Body of pancreas (tissue), 4 donors: Measurements from ENCODE around the gene NCS1. TPM values are rescaled to one million over a fixed set of nuclear protein-coding genes. Genes with fewer than 3 reads are reported as not detected.

Experiments
- ATAC-seq: fragments of 150-250 bp; one replicate; pipeline ENCODE4 v1.9.1; 2016
- DNase-seq, 4 donors: peaks; one replicate each; pipeline ENCODE4 v3.0.0-alpha.2; 2019
- H3K27ac ChIP-seq, 4 donors: fragments of 200-600 bp; sonication (generic); 1 replicate in 3 of 4; 2 replicates in 1 of 4; pipeline versions ENCODE4 v1.5.1 to v1.6.1; 2016 to 2019; ENCODE audit warnings: mild to moderate bottlenecking in 1 of 4, mixed read lengths in 1 of 4, moderate library complexity in 1 of 4
- H3K27me3 ChIP-seq, 2 donors: fragments of 200-600 bp; sonication (generic); one replicate each; pipeline ENCODE4 v1.6.0; 2016; ENCODE audit warnings: mild to moderate bottlenecking in 1 of 2
- H3K36me3 ChIP-seq, 2 donors: fragments of 200-600 bp; sonication (generic); replicated peaks in 1 of 2; 2 replicates each; pipeline ENCODE4 v1.5.1; 2016; ENCODE audit warnings: low read depth in 2 of 2; ENCODE audit not compliant: insufficient read depth in 1 of 2
- H3K4me1 ChIP-seq: fragments of 200-600 bp; sonication (generic); one replicate; pipeline ENCODE4 v1.6.0; 2016
- H3K4me3 ChIP-seq, 2 donors: fragments of 200-600 bp; sonication (generic); 1 replicate in 1 of 2; 2 replicates in 1 of 2; pipeline ENCODE4 v1.5.1; 2016 to 2019
- H3K9me3 ChIP-seq, 3 donors: fragments of 200-600 bp; sonication (generic); 1 replicate in 2 of 3; 2 replicates in 1 of 3; pipeline ENCODE4 v1.5.1; 2016
- CTCF ChIP-seq, 7 experiments: fragments of 450-650 bp in 4 of 7; fragments of 200-600 bp in 3 of 7; sonication (generic) in 3 of 7; IDR thresholded peaks; one replicate each; pipeline ENCODE4 v1.5.1; 2016 to 2019; ENCODE audit warnings: antibody characterized with exemption in 7 of 7
- POLR2A ChIP-seq, 3 donors: fragments of 450-650 bp; IDR thresholded peaks; one replicate each; pipeline ENCODE4 v1.6.1; 2016; ENCODE audit warnings: antibody characterized with exemption in 3 of 3, mild to moderate bottlenecking in 2 of 3
- WGBS, 2 donors: methylation state at CpG; one replicate each; pipeline ENCODE4 v1.1.5; 2017; 5-methylcytosine and 5-hydroxymethylcytosine counted together
- intact Hi-C: fragments of 100-400 bp; cut with DNase I; formaldehyde crosslinking; loops from one replicate; pipeline ENCODE4 v1.15.1; 2023
- total RNA-seq, 2 donors: library from RNA; depleted of rRNA; stranded (reverse); fragments of >200 nt; gene quantifications; one replicate each; pipeline ENCODE4 v1.1.0, GENCODE V29; 2016

The NCS1 gene
- total RNA-seq, 2 donors from 2014 or later, result 3.9 to 4.3 TPM

GRCh38 chr9:130227833-130228232 is 55.6 kb downstream of the NCS1 start:
- Histone ChIP-seq H3K4me3 (no peak overlapping the region), H3K9me3 (no peaks in the 10 kb centered on the region), H3K27me3 (no peaks in the 10 kb centered on the region), H3K27ac (no peak overlapping the region), H3K4me1 (no peaks in the 10 kb centered on the region), H3K36me3 (no peaks in the 10 kb centered on the region)
- TF ChIP-seq CTCF (IDR thresholded peaks at IDR 0.05) (no peak), POLR2A (IDR thresholded peaks at IDR 0.05) (no peak)
- no peak for ATAC-seq
- WGBS, 2 donors, result 95 to 100% methylated on average over 3 of the region's 3 CpGs
- intact Hi-C loops, result no loop called here
- no peak for DNase-seq

DNA sequence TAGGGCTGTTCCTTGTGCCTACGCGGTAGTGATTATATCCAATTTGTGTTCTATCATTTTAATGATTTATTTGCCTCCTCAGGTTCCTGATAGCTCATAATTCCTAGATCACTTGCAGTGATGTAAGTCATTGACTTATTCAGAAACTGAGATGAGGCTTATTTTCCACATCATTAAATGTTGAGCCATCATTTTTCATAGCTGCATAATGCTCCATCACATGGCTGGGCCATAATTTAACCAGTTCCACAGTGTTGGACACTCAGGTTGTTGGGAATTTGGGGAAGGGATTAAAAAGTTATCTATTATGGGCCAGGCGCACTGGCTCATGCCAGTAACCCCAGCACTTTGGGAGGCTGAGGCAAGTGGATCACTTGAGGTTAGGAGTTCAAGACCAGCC is 57.6 kb downstream of the NCS1 start:
- Histone ChIP-seq H3K27me3 (no peaks in the 10 kb centered on the region), H3K27ac (no peak overlapping the region), H3K4me3 (no peak overlapping the region), H3K4me1 (no peaks in the 10 kb centered on the region), H3K9me3 (no peaks in the 10 kb centered on the region), H3K36me3 (peaks cover 0 to 2% of the 10 kb centered on the region in 2 donors)
- DNase-seq (no peak), ATAC-seq (no peak)
- 67 to 73% methylated on average over 3 of the region's 3 CpGs for WGBS, 2 donors
- TF ChIP-seq POLR2A (IDR thresholded peaks at IDR 0.05), result no peak
- intact Hi-C loops, result no loop called here

DNA sequence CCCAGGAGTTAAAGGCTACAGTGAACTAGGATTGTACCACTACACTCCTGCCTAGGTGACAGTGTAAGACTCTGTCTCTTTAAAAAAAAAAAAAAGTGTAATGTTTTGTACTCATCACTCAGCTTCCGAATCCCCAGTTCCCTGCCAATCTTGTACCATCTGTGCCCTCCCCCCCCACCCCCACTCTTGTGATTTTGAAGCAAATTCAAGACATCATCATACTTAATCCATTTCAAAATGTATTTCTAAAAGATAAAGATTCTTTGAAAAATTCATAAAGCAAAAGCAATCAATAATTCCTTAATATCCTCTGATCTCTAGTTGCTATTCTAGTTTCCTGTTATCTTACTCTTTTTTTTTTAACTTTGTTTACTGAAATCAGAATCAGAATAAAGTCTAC is 58.4 kb downstream of the NCS1 start:
- WGBS, 2 donors, result 54 to 75% methylated on average over 1 of the region's 1 CpG
- DNase-seq (no peak), ATAC-seq (no peak)
- Histone ChIP-seq H3K27ac (no peak overlapping the region), H3K36me3 (peaks cover 0 to 2% of the 10 kb centered on the region in 2 donors), H3K4me1 (no peaks in the 10 kb centered on the region), H3K4me3 (no peak overlapping the region), H3K9me3 (no peaks in the 10 kb centered on the region), H3K27me3 (no peaks in the 10 kb centered on the region)
- intact Hi-C loops, result no loop called here
- TF ChIP-seq POLR2A (IDR thresholded peaks at IDR 0.05) (no peak), CTCF (IDR thresholded peaks at IDR 0.05) (no peak)

DNA sequence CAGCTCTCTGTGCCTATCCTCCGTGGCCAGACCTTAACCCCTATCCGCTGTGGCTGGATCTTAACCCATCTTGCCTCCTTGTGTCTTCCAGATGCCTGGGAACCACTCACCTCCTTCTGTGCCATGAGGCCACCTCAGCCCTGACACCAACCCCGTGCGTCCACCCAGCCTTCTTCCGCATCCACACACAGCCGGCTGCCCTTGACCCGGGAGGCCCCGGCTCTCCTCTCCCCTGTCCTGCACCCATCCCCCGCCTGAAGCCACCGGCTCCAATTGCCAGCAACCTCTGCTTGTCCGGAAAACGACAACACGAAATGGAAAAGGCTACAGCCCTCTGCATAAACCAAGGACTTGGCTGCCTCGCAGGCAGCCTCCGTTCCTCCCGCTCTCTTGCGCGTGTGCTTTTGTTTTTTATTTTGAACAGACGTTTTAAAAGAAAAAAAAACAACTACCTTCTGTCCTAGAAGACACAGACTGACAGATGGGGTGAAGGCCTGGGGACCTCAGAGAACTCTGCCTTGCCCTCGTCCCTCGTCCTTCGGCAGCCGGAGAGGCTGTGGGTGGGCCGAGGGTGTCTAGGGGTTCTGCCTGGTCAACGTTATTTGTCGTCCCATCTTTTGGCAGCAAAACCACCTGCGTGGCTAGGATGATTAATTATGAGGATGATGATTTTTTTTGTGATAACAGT is 60.8 kb downstream of the NCS1 start:
- no peaks in the 10 kb centered on the region for H3K9me3 ChIP-seq
- no peaks in the 10 kb centered on the region for H3K27me3 ChIP-seq
- H3K27ac ChIP-seq, result no peak overlapping the region
- 82 to 85% methylated on average over 27 of the region's 27 CpGs for WGBS, 2 donors
- intact Hi-C loops, result no loop called here
- no peak for DNase-seq
- H3K4me1 ChIP-seq, result peaks cover 4% of the 10 kb centered on the region
- H3K4me3 ChIP-seq, result no peak overlapping the region
- peaks cover 0 to 2% of the 10 kb centered on the region in 2 donors for H3K36me3 ChIP-seq
- no peak for TF ChIP-seq CTCF (IDR thresholded peaks at IDR 0.05)
- TF ChIP-seq POLR2A (IDR thresholded peaks at IDR 0.05), result no peak
- ATAC-seq, result no peak

DNA sequence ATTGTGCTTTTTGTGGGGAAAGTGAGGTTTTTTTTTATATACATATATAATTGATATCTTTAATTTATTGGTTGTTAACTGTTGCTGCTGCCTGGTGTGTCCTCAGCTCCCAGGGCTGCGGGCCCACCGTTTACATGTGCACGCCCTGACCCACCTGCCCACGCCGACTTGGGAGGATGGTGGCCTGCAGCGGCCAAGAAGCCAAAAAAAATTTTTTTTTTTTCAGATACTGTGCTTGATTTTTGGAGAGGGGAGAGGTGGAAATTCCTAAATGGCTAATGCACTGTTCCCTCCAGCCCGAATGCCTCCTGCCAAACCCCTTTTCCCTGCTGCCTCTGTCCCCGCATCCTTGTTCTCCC is 61.4 kb downstream of the NCS1 start:
- no peaks in the 10 kb centered on the region for H3K9me3 ChIP-seq
- peaks cover 4% of the 10 kb centered on the region for H3K4me1 ChIP-seq
- H3K36me3 ChIP-seq, result peaks cover 0 to 2% of the 10 kb centered on the region in 2 donors
- intact Hi-C loops, result no loop called here
- TF ChIP-seq CTCF (IDR thresholded peaks at IDR 0.05), result no peak
- TF ChIP-seq POLR2A (IDR thresholded peaks at IDR 0.05), result no peak
- DNase-seq, result no peak
- no peak overlapping the region for H3K4me3 ChIP-seq
- no peaks in the 10 kb centered on the region for H3K27me3 ChIP-seq
- no peak overlapping the region for H3K27ac ChIP-seq
- WGBS, 2 donors, result 92 to 93% methylated on average over 8 of the region's 8 CpGs
- no peak for ATAC-seq
